Neural cell (in vitro differentiated cells): ENCODE results near the gene MACIR.

ENCODE experiments used
- EP300 ChIP-seq: fragments of 450-650 bp; conservative IDR thresholded peaks from 2 replicates; pipeline ENCODE4 v1.6.1; 2014; ENCODE audit warnings: antibody characterized with exemption, mild to moderate bottlenecking, moderate library complexity; ENCODE audit not compliant: poor library complexity, severe bottlenecking
- EZH2 ChIP-seq: fragments of 200-600, 300-800 bp; shearing (Covaris generic), sonication (generic); IDR thresholded peaks from 2 replicates; pipeline ENCODE4 v1.6.1; 2014; ENCODE audit warnings: antibody characterized with exemption, low read length, borderline replicate concordance, mild to moderate bottlenecking; ENCODE audit not compliant: insufficient read depth, poor library complexity, severe bottlenecking
- RAD21 ChIP-seq: fragments of 450-650 bp; conservative IDR thresholded peaks from 2 replicates; pipeline ENCODE4 v1.6.1; 2014; ENCODE audit warnings: antibody characterized with exemption, mild to moderate bottlenecking, moderate library complexity
- SMC3 ChIP-seq: fragments of 450-650 bp; conservative IDR thresholded peaks from 2 replicates; pipeline ENCODE4 v1.6.1; 2014; ENCODE audit warnings: antibody characterized with exemption, mild to moderate bottlenecking, moderate library complexity; ENCODE audit not compliant: poor library complexity
- TAF1 ChIP-seq: IDR thresholded peaks from 2 replicates; pipeline ENCODE4 v1.6.1; 2012; ENCODE audit warnings: low read depth
- TF ChIP-seq, protein P1 (sequence below): fragments of 450-650 bp; IDR thresholded peaks from 2 replicates; pipeline ENCODE4 v1.5.1; 2014; ENCODE audit warnings: antibody characterized with exemption, mild to moderate bottlenecking, moderate library complexity; ENCODE audit not compliant: poor library complexity, severe bottlenecking

DNA sequence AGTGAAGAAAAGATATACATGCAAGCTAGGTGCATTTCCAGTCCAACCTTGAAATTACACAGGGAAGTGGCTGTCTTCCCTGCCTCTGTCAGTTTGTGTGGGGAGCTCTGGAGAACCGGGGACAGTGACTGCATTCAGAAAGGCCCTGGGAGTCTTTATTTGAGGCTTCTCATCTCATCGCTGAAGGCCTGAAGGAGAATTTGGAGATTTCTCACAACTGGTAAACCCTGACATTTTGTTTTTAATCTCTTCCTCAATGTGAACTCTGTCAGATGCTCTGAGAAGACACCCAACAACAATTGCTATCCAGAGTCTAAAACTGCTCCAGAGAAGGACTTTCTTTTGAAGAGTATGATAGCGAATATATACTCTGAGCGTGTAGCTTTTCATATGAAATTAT lies 33.0 kb downstream of the MACIR start:
- TF ChIP-seq, protein P1, sequence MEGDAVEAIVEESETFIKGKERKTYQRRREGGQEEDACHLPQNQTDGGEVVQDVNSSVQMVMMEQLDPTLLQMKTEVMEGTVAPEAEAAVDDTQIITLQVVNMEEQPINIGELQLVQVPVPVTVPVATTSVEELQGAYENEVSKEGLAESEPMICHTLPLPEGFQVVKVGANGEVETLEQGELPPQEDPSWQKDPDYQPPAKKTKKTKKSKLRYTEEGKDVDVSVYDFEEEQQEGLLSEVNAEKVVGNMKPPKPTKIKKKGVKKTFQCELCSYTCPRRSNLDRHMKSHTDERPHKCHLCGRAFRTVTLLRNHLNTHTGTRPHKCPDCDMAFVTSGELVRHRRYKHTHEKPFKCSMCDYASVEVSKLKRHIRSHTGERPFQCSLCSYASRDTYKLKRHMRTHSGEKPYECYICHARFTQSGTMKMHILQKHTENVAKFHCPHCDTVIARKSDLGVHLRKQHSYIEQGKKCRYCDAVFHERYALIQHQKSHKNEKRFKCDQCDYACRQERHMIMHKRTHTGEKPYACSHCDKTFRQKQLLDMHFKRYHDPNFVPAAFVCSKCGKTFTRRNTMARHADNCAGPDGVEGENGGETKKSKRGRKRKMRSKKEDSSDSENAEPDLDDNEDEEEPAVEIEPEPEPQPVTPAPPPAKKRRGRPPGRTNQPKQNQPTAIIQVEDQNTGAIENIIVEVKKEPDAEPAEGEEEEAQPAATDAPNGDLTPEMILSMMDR, result no peak
- no peak for TF ChIP-seq TAF1
- no peak for TF ChIP-seq EZH2
- TF ChIP-seq EP300, result no peak
- no peak for TF ChIP-seq SMC3
- TF ChIP-seq RAD21, result no peak
